ENCODE measurements around the gene ADAM10.

Gene ADAM10

GRCh38 chr15:58590926-58591325 is 158.6 kb downstream of the ADAM10 start:
- H3K79me2 ChIP-seq (ENCODE audit: insufficient read depth, low read length) = no peaks in the 10 kb centered on the region
- no peaks in the 10 kb centered on the region for H3K9me2 ChIP-seq (replicated peaks; ENCODE audit: low read depth, low read length)
- no peak overlapping the region for H3K4me2 ChIP-seq (ENCODE audit: low read depth, low read length, poor library complexity, severe bottlenecking)
- no peak for TF ChIP-seq CTCF (conservative IDR thresholded peaks at IDR 0.05; ENCODE audit: low read length)
- no peak for TF ChIP-seq EZH2phosphoT487 (IDR thresholded peaks at IDR 0.05; ENCODE audit: borderline replicate concordance)
- H2AFZ ChIP-seq (ENCODE audit: low read length) = no peak overlapping the region
- no peaks in the 10 kb centered on the region for H4K20me1 ChIP-seq (ENCODE audit: insufficient read depth, low read length, poor library complexity, severe bottlenecking)
- H3K4me3 ChIP-seq (ENCODE audit: low read length, poor library complexity, severe bottlenecking) = no peak overlapping the region
- peaks cover 11% of the 10 kb centered on the region for H3K36me3 ChIP-seq (ENCODE audit: insufficient read depth, low read length)
- H3K9ac ChIP-seq (ENCODE audit: low read depth, low read length, poor library complexity, severe bottlenecking) = no peak overlapping the region
- peaks cover 8% of the 10 kb centered on the region for H3K4me1 ChIP-seq (ENCODE audit: insufficient read depth, low read length, poor library complexity, severe bottlenecking)
- 0 out of 2 replicates have a peak, but pooled peaks cover 4% of the 10 kb centered on the region for H3F3A ChIP-seq (ENCODE audit: low read depth)
- H3K9me3 ChIP-seq (ENCODE audit: insufficient read depth, low read depth, low read length) = no peaks in the 10 kb centered on the region
- no peaks in the 10 kb centered on the region for H3K27me3 ChIP-seq (ENCODE audit: insufficient read depth, low read length, poor library complexity, severe bottlenecking)

GRCh38 chr15:58590236-58590635 is 159.3 kb downstream of the ADAM10 start:
- Histone ChIP-seq H3K9me3 (ENCODE audit: insufficient read depth, low read depth, low read length) (no peaks in the 10 kb centered on the region), H2AFZ (ENCODE audit: low read length) (no peak overlapping the region), H3K4me1 (ENCODE audit: insufficient read depth, low read length, poor library complexity, severe bottlenecking) (peaks cover 15% of the 10 kb centered on the region), H3K4me3 (ENCODE audit: low read length, poor library complexity, severe bottlenecking) (no peak overlapping the region), H3K36me3 (ENCODE audit: insufficient read depth, low read length) (peaks cover 4% of the 10 kb centered on the region), H3K9me2 (replicated peaks; ENCODE audit: low read depth, low read length) (no peaks in the 10 kb centered on the region), H4K20me1 (ENCODE audit: insufficient read depth, low read length, poor library complexity, severe bottlenecking) (no peaks in the 10 kb centered on the region), H3F3A (ENCODE audit: low read depth) (0 out of 2 replicates have a peak, but pooled peaks cover 4% of the 10 kb centered on the region), H3K27me3 (ENCODE audit: insufficient read depth, low read length, poor library complexity, severe bottlenecking) (no peaks in the 10 kb centered on the region), H3K79me2 (ENCODE audit: insufficient read depth, low read length) (no peaks in the 10 kb centered on the region), H3K9ac (ENCODE audit: low read depth, low read length, poor library complexity, severe bottlenecking) (no peak overlapping the region), H3K4me2 (ENCODE audit: low read depth, low read length, poor library complexity, severe bottlenecking) (no peak overlapping the region)
- TF ChIP-seq EZH2phosphoT487 (IDR thresholded peaks at IDR 0.05; ENCODE audit: borderline replicate concordance) (no peak), CTCF (conservative IDR thresholded peaks at IDR 0.05; ENCODE audit: low read length) (no peak)

GRCh38 chr15:58589047-58589446 is 160.5 kb downstream of the ADAM10 start:
- no peaks in the 10 kb centered on the region for H3K9me2 ChIP-seq (replicated peaks; ENCODE audit: low read depth, low read length)
- no peak overlapping the region for H2AFZ ChIP-seq (ENCODE audit: low read length)
- no peaks in the 10 kb centered on the region for H4K20me1 ChIP-seq (ENCODE audit: insufficient read depth, low read length, poor library complexity, severe bottlenecking)
- no peaks in the 10 kb centered on the region for H3K79me2 ChIP-seq (ENCODE audit: insufficient read depth, low read length)
- TF ChIP-seq EZH2phosphoT487 (IDR thresholded peaks at IDR 0.05; ENCODE audit: borderline replicate concordance) = no peak
- no peak for TF ChIP-seq CTCF (conservative IDR thresholded peaks at IDR 0.05; ENCODE audit: low read length)
- H3K4me1 ChIP-seq (ENCODE audit: insufficient read depth, low read length, poor library complexity, severe bottlenecking) = peaks cover 23% of the 10 kb centered on the region
- no peaks in the 10 kb centered on the region for H3K9me3 ChIP-seq (ENCODE audit: insufficient read depth, low read depth, low read length)
- H3K27me3 ChIP-seq (ENCODE audit: insufficient read depth, low read length, poor library complexity, severe bottlenecking) = no peaks in the 10 kb centered on the region
- H3K9ac ChIP-seq (ENCODE audit: low read depth, low read length, poor library complexity, severe bottlenecking) = no peak overlapping the region
- no peak overlapping the region for H3K4me2 ChIP-seq (ENCODE audit: low read depth, low read length, poor library complexity, severe bottlenecking)
- H3F3A ChIP-seq (ENCODE audit: low read depth) = 0 out of 2 replicates have a peak, but pooled peaks cover 4% of the 10 kb centered on the region
- H3K36me3 ChIP-seq (ENCODE audit: insufficient read depth, low read length) = no peaks in the 10 kb centered on the region
- H3K4me3 ChIP-seq (ENCODE audit: low read length, poor library complexity, severe bottlenecking) = no peak overlapping the region

Measured in Loucy (cell line).